NCI-H82 (cell line): ENCODE measurements around the gene LASP1.
"Not testable (repeated sequence)": the region's sequence is repeated elsewhere in the genome, so short reads cannot be mapped to it uniquely, and the experiment has no call there.

Source experiments
- DNase-seq: peaks from one replicate; lab custom pipeline; 2025; lab: John Stamatoyannopoulos, UW

The LASP1 gene

GRCh38 chr17:38939987-38940386 lies 70.1 kb downstream of the LASP1 start:
- DNase-seq = no peak

- DNase-seq = no peak
Measured at GRCh38 chr17:38940404-38940803, 70.5 kb downstream of the LASP1 start.

DNA sequence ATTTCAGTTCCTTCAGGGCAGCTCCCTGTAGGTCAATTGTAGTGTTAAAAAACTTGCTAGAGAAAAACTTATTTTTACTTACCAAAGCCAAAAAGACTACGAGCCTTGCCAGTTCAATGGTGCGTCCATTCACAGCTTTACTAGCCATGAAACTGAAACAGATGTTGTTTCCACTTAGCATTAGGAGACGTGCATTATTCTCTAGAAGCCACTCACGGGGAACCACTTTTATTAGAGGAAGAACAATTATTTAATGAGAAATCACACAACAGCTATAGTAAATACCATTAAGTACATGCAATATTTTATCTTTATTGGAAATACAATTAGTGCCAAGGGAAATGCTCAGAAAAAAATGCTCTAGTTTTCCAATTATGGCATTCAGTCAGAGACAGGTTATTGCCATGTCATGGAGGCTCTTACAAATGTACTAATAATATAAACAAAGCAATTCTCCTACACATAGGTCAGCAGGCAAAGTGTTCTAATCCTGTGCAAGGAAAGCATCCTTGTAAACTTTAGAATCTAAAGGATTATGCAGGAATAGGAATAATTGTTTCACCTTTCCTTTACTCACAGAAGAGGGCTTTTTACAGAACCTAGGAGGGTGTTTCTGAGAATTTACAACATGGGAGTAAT lies 73.0 kb downstream of the LASP1 start:
- DNase-seq = peak; percentile 32

DNA sequence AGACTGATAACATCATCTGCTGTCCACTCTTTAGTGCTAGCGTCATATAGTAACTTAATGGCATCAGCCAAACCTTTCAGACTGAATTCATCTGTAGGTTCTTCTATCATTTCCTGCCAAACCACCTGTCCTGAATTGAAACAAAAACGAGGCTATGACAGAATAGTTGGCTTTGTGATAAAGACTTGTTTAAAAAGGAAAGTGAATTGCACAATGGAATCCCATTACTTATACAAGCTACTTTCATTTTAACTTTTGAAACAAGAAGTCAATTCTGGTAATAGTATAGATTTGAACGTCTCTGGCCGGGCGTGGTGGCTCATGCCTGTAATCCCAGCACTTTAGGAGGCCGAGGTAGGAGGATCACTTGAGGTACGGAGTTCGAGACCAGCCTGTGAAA lies 73.7 kb downstream of the LASP1 start:
- no peak for DNase-seq

DNA sequence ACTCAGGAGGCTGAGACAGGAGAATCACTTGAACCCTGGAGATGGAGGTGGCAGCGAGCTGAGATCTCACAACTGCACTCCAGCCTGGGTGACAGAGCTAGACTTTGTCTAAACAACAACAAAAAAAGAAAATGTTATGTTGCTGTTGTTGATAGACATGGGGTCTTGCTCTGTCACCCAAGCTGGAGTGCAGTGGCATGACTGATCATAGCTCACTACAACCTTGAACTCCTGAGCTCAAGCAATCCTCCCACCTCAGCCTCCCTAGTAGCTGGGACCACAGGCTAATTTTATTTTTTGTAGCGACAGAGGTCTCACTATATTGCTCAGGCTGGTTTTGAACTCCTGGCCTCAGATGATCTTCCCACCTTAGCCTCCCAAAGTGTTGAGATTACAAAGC lies 77.3 kb downstream of the LASP1 start:
- DNase-seq = no peak

DNA sequence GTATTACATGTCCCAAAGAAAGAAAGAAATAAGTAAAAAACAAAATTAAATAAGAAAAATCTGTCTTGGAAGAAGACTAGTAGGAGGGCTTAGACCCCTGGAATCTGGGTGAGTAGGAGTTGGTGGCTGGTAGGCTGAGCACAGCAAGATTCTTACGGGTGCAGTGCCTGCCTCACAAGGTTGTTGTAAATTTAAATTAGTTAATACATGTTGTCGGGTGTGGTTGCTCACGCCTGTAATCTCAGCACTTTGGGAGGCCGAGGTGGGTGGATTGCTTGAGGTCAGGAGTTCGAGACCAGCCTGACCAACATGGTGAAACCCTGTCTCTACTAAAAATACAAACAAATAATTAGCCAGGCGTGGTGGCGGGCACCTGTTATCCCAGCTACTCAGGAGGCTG lies 83.9 kb downstream of the LASP1 start:
- not testable (repeated sequence) for DNase-seq

- no peak for DNase-seq
Measured at GRCh38 chr17:38958326-38958725, 88.5 kb downstream of the LASP1 start.

- DNase-seq = no peak
Measured at GRCh38 chr17:38958756-38959155, 88.9 kb downstream of the LASP1 start.

GRCh38 chr17:38959508-38959907 lies 89.7 kb downstream of the LASP1 start:
- no peak for DNase-seq

DNA sequence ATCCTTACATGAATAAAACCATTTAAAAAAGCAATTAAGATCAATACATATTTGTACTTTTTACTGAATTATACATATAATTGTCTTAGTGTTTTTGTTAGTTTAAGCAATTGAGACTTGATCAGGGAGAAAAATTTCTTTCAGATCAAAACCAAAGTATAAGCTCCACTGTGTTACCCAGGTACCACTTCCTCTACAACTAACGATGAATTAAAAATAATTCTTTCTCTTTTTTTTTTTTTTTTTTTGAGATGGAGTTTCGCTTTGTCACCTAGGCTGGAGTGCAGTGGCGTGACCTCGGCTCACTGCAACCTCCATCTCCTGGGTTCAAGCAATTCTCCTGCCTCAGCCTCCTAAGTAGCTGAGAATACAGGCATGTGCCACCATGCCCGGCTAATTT lies 90.5 kb downstream of the LASP1 start:
- no peak for DNase-seq

DNA sequence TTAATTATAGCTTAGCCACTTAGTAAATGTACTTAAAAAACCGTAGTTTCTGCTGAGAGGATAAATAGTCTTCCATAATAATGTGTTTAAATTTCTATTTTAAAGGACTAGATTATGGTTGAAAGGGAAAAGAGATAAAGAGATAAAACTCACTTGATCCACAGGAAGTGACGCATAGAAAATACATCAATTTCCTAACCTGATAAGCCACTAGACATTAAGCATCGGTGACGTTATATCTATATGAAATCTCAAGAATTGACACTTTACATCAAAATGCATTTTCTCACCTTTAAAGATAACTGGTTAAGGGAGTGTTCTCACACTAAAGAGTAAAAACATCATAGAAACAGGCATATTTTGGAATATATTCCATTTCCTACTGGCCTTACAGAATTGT lies 91.6 kb downstream of the LASP1 start:
- no peak for DNase-seq

DNA sequence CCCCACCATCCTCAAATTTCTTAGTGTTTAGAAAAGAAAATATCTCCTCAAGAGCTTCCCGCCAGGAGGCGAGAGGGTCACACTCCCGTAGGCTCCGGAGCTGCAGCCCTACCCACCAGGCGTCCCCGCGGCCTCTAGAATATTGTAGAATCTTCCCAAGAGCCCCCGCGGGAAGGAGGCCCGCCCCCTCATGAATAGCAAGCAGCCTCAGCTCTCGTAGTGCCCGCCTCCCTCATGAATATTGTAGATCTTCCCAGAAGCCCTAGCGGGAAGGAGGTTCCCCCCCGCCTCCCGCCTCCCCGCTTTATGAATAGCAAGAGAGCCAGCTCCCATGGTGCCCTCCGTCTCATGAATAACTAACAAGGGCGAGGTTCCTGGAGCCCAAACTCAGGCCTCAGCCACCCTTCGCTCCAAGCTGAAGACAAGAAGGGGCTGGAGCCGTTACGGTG lies 97.5 kb downstream of the LASP1 start, which contains the start of gene FBXO47:
Gene FBXO47, minus strand, starts transcription at position 114 of the 449 bp plus-strand sequence. CDS start 4,378 bp downstream, outside the sequence.
- peak; percentile 13 for DNase-seq

DNA sequence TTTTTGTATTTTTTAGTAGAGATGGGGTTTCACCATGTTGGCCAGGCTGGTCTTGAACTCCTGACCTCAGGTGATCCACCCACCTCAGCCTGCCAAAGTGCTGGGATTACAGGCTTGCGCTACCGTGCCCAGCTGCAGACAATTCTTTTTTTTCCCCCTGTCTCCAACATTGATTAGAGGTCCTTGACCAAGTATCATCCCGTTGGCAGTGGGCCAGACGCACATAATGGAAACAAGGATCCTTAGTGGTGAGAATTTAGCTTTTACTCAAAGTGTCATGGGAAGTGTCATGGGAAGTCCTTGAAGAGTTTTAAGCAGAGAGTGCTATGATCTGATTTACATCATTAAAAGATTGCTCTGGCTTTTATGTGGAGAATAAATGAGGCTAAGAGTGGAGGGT lies 99.4 kb downstream of the LASP1 start:
- DNase-seq = peak; percentile 27

- DNase-seq = peak; percentile 11
Measured at GRCh38 chr17:38970128-38970527, 100.3 kb downstream of the LASP1 start.

DNA sequence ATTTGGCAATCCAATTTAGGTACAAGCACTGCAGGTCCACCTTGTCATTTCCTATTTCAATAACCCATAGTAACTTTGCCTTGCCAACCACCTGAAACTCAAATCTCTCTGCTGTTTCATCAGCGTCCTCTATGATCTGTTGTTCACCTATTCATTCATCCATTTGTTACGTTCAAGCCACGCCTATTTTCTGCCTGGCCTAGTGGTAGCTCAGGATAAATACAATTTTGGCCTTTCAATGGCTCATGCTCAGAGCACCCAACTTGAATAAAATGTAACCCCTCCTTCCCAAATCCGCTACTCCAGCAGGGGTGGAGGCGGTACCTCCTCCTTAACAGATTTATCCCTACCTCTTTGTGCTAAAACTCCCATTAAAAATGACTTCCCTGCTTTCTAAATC lies 100.9 kb downstream of the LASP1 start:
- DNase-seq = peak; percentile 29
